NK-92 treated with Interleukin-12 subunit alpha and Interleukin-12 subunit beta, amount 100 ng/mL, for 24 hours (cell line): ENCODE measurements around the gene CSNK2A1.
A peak's percentile ranks its signal among the peaks of the same experiment; 100 is the strongest.
"Not testable (repeated sequence)": the region's sequence is repeated elsewhere in the genome, so short reads cannot be mapped to it uniquely, and the experiment has no call there.

ENCODE experiments used
- DNase-seq: peaks from one replicate; lab custom pipeline; 2025; lab: John Stamatoyannopoulos, UW

CSNK2A1 gene

DNA sequence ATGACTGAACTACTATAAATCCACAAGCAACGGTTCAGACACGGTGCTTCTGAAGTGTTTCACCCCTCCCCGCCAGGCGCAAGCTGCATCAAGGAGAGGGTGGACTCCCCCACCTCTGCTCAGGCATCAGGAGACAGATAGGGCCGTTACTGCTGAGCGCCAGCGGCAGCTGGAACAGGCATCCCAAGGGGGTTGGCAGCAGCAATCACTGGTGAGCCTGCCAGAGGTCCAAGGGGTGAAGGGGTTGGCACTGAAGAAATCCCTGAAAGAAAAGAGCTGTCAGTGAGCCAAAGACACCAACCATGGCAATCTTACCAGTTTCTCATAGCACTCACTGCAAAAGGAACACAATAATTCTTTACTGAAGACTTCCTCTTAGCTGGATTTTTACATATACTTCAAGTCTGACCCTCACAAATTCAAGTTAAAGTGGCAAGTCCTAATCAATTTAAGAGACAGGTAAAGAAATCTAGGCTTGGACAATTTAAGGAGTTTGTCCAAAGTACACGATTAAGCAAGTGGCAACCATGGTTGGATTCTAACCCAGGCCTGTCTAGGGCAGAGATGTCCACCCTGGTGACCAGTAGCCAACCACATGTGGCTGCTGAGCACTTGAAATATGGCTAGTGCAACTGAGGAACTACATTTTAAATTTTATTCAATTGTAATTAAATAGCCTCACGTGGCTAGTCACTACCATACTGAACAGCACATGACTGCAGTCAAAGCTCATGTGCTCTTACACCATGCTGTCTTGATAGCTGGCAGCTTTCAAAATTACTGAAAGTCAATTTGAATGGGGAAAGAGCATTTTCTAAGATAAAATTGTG lies 59.6 kb downstream of the CSNK2A1 start:
- no peak for DNase-seq

DNA sequence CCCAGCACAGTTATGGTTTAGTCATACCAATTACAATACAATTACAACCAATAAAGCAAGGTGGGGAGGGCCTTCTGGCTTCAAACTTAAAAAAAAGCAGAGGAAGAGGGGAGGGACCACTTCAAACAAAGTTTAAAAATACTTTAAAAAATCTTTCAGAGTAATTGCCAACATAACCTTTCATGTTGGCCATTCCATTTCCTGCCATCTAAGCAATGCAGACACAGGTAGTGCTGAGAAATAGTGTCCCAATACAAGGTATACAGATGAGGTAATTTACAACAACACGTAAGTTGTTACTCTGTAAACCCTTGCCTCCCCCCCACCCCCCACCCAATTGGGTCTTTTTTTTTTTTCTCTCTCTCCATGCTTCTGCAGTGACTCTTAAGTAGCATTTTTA lies 62.4 kb downstream of the CSNK2A1 start:
- no peak for DNase-seq

DNA sequence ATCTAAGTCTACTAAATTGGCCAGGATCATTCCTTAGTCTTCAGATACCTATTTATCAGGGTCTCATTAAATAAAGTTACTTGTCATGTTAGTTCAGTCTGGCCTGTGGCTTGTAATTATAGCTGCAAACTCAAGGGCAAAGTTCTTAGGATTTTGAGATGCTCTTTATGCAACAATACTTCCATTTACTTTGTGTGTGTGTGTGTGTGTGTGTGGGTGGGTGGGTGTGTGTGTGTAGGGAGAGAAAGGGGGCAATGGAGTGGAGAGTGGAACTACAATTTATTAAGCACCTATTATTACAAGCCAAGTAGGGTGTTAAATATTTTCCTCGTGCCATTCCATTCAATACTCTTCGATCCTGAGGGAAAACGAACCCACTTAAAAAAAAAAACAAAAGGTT lies 63.5 kb downstream of the CSNK2A1 start:
- no peak for DNase-seq

DNA sequence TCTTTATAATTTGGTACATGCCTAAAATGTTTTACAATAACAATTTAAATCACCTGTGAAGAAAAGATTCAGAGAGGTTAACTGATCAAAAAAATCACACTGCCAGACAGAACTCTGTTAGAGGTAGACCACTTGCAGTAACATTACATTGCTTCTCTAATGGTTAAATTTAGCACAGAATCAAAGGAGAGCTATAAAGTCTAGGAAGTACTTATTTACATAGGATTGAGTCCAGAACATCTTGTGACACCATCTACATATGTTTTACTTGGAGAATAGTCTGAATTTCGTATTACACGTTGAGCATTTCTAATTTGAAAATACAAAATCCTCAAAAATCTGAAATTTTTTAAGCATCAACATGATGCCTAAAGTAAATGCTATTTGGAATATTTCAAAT lies 64.1 kb downstream of the CSNK2A1 start:
- DNase-seq, result no peak

DNA sequence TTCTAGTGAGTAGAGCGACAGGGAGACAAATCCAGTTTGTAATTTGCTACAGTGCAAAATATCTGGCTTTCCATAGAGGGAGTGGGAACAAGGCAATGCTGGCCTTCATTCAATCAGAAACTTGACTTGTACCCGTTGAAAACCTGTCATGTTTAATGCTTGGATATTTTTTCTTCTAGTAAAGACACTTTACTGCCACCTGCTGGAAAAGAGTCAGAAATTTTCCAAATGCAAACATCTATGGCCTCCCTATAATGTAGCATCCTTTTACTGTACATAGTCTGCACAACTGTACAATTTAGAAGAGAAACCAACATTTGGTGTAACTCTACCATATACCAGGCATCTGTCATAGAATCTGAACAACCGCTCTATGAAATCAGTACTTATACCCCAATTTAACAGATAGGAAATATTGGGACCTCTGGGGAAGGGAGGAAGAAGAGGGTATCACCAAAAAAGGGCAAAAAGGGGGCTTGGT lies 64.6 kb downstream of the CSNK2A1 start:
- DNase-seq, result no peak

DNA sequence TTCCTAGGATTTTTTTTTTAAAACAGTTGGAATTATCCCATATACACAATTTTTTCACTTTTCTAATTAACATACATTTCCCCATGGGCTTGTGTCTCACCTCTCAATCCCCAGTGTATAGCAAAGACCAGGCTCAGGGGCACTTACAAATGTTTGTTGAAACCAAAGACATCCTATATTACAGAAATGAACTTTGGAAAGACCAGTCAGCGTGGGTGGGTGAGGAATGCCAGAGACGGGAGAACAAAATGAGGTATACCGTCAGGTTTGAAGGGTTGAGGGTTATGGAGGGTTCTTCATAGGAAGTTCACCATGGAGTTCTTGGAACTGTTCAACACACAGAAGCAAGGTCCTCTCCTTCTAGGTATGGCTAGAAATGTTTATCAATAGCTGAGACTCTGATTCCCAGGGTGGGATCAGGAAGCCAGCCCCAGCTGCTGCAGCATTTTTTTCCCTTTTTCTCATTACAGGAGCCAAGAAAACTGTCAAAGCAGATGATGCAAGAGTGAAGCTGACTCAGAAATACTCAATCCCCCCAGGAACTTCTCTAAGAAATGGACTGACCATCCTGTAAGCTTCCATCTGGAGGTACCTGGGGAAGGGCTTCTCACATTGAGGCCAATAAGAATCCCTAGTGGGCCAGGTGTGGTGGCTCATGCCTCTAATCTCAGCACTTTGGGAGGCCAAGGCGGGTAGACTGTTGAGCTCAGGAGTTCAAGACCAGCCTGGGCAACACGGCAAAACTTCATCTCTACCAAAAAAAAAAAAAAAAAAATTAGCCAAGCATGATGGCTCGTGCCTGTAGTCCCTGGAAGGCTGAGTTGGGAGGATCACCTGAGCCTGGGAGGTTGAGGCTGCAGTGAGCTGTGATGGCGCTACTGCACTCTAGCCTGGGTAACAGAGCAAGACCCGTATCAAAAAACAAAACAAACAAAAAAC lies 65.3 kb downstream of the CSNK2A1 start:
- no peak for DNase-seq

DNA sequence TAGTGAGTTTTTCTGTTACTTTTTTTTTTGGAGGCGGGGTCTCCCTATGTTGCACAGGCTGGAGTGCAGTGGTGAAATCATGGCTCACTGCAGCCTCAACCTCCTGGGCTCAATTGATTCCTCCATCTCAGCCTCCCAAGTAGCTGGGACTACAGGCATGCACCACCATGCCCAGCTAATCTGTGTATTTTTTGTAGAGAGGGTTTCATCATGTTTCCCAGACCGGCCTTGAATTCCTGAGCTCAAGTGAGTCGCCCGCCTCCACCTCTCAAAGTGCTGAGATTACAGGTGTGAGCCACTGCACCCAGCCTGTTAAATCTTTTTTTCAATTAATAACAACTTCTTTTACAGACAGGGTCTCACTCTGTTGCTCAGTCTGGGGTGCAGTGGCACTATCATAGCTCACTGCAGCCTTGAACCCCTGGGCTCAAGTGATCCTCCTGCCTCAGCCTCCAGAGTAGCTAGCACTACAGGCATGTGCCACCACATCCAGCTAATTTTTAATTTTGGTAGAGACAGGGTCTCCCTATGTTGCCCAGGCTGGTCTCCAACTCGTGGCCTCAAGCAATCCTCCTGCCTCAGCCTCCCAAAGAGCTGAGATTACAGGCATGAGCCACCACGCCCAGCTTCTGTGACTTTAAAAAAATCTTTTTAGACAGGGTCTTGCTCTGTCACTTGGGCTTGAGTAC lies 66.9 kb downstream of the CSNK2A1 start:
- not testable (repeated sequence) for DNase-seq

DNA sequence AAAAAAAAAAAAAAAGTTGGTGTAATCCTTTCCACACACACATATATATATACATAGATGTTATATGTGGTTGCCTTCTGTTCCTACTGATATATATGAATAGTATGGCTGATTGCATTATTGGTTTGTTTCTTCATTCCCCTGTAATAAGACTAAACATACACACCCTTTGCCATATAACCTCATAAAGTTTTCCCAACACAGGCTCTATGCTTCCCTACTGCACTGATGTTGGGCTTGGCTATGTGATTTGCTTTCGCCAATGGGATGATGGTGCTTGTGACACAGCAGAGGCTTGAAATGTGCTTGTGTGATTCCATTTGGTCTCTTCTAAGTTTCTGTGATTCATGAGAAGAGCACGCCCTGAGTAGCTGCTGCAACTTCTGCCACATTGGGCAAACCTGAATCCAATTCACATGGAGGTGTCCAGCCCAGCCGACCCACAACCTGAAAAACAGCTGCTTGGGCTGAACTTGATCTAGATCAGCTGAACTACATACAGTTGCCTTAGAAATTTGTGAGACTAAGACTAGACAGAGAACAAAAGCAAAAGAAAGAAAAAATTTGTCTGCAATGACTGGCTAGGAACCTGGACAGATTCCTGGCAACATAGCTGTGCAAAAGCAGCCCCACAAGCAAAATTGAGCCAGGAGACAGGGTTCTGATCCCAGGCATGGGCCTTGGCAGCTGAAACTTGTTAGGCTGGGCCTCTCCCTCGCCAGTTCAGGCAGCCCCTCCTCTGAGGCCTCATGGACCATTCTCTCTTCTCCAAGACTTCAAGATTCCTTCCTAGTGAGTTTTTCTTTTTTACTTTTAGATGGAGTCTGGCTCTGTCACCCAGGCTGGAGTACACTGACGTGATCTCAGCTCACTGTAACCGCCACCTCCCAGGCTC lies 67.9 kb downstream of the CSNK2A1 start:
- no peak for DNase-seq

DNA sequence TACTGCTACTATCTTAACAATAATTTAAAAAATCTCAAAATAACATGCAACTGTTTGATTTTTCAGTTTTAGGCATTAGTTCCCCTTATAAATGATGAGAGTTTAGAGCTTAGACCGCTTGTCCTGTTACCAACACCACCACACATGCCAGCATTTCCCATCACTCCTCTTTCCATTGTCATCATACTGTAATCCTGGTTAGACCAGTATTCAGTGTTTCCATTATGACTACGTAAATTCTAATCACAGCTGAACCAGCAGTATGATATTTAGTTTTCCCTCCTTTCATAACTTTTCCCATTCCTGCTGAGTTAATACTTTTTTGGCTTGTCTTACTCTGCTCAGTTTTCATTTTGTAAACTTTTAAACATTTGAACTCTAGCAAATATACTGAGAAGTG lies 69.0 kb downstream of the CSNK2A1 start:
- DNase-seq, result no peak

DNA sequence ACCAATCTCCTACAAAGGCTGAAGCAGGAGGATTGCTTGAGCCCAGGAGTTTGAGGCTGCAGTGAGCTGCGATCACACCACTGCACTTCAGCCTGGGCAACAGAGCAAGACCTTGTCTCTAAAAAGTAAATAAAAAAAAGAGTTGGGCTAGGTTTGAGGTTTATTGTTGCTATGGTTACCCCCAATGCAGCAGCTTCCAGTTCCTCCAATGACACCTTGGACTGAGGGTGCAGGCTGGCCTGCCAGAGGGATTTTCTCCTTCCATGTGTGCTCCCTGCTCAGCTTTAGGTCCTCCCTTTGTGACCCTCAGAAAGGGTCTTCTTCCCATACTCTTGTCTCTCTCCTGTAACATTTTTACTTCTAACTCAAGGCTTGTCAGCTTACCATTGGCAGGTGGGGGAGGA lies 70.7 kb downstream of the CSNK2A1 start:
- DNase-seq, result no peak

DNA sequence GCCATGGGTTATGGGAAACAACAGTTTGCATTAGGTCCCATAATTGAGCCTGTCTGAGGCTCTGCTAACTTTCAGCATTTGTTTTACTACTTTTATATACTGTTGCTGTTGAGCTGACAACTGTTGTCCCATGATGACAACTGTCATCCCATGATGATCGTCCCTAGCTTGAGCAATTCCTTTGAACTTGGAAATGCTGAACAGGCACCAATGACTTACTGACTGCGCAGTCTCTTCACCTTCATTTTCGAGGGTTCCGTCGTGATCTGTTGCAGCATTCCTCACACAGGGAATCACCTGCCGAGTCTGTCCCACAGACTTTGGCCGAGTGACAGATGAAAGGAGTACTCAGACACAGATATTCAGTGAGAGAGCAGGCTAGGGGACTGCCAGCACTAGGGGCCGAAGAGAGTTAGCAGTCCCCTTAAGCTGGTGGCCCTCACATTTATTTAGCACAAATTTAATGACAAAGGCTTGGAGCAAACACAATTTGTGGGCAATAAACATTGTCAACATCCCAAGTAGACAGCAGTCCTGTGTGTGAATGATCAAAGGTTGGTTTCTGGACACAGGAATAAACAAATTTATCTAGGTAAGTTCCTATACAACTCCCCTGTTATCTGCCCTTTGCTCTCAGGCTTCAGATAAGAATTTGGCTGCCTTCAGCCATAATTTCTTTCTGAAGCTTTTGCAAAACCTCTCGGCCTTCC lies 71.3 kb downstream of the CSNK2A1 start:
- DNase-seq, result no peak

DNA sequence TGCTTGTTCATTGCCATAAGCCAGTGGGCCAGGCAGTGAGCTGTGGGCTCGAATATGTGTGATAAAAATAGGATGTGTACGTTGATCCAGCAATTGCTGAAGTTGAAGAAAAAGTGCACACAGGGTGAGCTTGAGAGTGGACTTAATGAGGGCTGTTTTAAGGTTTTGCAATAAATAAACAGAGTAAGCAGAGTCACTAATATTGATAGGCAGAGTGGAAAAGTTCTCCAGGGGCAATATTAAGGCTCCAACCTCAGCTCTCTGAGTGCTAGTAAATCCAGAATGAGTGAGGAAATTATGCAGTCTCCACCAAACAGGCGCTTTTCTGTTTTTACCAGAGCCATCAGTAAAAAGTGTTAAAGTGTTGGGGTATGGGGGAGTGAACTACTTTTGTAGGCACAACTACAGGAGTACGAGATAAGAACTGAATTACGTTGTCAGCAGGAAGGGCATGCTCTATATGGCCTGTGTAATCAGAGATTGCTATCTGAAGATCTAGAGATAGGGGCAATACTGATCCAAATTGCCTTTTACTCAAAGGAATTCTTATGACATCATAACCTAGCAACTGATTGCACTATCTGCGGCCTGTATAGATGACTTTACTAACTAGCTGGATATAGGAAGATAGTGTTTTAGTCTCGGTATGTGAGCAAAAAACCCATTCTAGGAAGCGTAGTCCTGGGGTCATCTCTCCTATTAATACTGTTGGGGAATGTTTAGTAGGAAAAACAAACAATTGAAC lies 73.7 kb downstream of the CSNK2A1 start:
- no peak for DNase-seq

DNA sequence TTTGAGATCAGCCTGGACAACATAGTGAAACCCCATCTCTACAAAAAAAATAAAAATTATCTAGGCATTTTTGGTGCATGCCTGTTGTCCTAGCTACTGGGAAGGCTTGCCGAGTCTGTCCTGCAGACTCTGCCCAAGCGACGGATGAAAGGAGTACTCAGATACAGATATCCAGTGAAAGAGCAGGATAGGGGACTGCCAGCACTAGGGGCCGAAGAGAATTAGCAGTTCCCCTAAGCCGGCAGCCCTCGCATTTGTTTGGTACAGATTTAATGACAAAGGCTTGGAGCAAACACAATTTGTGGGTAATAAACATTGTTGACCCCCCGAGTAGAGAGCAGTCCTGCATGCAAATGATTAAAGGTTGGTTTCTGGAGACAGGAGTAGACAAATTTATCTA lies 75.8 kb downstream of the CSNK2A1 start:
- no peak for DNase-seq

DNA sequence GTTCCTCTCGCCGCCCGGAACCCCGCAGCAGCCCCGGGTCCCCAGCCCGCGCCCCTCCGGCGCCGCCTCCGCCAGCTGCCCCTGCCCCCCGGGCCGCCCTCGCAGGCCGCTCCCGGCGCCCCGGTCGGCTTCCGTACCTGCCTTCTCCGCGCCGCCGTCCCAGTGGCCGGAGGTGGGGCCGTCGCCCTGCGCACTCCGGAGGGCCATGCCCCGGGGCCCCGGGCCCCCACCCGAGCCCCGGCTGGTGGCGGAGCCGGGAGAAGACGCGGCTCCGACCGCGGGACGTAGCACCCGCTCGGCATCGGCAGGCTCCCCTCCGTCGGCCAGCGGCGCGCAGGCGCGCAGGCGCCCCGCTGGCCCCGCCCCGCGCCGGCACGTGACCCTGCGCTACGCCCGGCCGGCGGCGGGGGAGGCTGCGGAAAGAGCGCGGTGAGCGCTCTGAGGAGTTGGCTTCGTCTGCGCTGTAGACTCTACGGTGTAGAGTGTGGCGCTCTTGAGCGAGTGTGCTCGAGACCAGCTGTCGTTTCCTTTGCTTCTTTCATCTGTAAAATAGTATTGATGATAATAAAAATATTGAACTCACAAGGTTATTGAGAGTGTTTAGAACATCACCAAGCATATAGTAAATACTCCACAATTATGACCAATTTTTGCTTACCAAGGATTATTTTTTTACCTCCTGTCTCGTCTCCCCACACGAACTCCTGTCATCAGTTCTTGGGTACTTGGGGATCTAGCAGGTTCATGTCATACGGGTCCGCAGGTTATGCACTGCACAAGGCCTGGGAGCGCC lies 81.2 kb downstream of the CSNK2A1 start, which contains the start of gene TBC1D20:
TSS of gene TBC1D20 (minus strand) at position 335 of the 793 bp plus-strand sequence. CDS start at position 207, 128 bp downstream.
- DNase-seq, result peak; percentile 73

DNA sequence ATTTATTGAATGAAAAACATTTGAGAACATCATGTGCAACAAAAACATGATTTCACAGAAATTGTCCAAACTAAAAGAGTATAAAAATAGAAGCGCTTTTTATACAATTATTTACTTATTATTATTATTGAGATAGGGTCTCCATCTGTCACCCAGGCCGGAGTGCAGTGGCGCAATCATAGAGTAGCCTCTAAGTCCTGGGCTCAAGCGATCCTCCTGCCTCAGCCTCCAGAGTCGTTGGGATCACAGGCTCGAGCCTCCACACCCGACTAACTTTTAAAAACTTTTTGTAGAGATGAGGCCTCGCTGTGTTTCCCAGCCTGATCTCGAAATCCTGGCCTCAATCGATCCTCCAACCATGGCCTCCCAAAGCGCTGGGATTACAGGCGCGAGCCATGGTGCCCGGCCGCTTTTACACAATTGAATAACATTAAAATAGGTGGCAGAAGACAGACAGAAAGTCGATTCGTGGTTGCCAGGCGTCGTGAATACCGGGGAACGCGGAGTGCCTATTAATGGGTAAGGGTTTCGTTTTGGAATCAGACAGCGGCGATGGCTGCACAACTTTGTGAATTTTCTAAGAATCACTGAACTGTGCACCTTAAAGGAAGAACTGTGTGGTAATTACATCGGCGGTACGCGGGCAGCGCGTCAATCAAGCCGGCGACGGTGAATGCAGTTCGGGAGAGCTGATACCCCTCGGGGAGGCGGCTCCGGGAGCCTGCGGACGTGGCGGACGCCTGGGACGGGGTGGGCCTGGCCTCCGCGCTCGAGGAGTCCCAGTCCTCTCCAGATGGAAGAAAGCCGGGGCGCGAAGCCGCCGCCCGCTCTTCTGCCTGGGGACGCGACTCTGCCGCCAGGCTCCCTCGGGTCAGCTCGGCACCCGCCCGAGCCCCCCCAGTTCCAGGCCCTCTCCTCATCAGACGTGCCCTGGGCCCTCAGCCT lies 82.1 kb downstream of the CSNK2A1 start:
- DNase-seq, result peak; percentile 55

DNA sequence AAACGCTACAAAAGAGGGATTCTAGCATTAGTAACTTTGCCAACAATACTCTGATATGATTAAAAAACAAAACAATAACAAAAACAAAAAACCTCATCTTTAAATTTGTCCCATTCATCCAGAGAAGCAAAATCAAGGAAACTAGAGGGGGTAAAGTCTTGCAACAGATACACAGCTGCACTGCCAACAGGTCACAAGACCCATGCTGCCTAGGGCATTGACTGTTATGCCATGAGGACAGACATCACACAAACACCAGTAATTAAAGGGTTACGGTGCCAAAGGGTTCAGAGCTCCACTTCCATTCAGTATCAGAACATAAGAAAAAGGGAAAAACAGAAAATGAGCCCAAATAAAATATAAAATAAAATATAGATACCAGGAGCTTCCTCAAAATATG lies 82.9 kb downstream of the CSNK2A1 start:
- DNase-seq, result no peak

DNA sequence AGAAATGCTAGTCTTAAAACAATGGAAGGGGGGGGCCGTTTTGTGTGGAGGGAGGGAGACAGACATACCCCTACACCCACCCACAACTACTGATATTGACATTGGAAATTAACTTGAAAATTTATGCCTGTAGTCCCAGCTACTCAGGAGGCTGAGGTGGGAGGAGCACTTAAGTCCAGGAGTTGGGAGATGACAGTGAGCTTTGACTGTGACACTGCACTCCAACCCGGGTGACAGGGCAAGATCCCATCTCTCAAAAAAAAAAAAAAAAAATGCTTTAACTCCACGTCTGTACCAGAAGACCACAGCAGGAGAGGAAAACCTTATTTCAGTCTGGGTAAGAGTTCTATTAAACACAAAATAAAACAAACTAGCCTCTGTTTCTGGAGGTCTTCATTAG lies 83.4 kb downstream of the CSNK2A1 start:
- DNase-seq, result no peak

DNA sequence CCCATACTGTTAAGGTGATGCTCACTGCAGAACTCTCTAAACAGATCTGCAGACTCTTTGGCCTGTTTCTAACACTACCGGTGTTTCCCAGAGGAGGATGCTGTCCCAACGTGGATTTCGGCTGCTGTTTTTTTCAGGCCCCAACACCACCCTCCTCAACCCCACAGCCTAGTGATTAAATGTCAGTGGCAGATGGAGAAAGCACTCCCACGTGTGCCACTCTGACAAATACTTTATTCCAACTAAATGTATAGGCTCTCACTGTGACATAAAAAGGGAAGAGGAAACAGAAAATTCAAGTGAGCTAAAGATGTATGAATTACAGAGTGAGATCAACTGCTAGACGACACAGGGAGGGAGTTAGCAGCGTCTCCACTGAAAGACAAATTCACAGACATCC lies 84.8 kb downstream of the CSNK2A1 start:
- no peak for DNase-seq
